ENCODE measurements around the gene HOXC5. TPM values are rescaled to one million over a fixed set of nuclear protein-coding genes. Genes with fewer than 3 reads are reported as not detected.

Gene HOXC5
- total and polyA plus RNA-seq, 2 experiments from 2014 or later = 0.18 to 0.40 TPM

DNA sequence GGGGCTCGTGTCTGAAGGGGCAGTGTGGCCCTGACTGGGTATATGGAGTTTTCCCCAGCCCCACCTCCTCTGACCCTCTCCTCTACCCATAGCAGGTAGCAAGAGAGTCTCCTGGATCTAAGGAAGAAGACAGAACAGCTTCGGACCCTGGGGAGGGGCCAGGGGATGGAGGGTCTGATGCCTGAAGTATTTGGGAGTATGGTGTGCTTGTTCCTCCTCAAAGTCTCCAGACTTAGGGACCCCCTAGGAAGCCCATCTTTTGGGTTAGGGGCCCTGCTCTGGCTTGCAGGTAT lies 24.6 kb upstream of the HOXC5 start:
- TF ChIP-seq EZH2phosphoT487 (IDR thresholded peaks at IDR 0.05; ENCODE audit: low read depth, severe bottlenecking, unreplicated experiment) = no peak
- TF ChIP-seq EZH2 (IDR thresholded peaks at IDR 0.05; ENCODE audit: borderline replicate concordance) = no peak
- TF ChIP-seq, protein P1, sequence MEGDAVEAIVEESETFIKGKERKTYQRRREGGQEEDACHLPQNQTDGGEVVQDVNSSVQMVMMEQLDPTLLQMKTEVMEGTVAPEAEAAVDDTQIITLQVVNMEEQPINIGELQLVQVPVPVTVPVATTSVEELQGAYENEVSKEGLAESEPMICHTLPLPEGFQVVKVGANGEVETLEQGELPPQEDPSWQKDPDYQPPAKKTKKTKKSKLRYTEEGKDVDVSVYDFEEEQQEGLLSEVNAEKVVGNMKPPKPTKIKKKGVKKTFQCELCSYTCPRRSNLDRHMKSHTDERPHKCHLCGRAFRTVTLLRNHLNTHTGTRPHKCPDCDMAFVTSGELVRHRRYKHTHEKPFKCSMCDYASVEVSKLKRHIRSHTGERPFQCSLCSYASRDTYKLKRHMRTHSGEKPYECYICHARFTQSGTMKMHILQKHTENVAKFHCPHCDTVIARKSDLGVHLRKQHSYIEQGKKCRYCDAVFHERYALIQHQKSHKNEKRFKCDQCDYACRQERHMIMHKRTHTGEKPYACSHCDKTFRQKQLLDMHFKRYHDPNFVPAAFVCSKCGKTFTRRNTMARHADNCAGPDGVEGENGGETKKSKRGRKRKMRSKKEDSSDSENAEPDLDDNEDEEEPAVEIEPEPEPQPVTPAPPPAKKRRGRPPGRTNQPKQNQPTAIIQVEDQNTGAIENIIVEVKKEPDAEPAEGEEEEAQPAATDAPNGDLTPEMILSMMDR (IDR thresholded peaks at IDR 0.05; ENCODE audit: poor library complexity) = no peak
- H2AFZ ChIP-seq = no peak overlapping the region
- peaks cover 4% of the 10 kb centered on the region for H3K79me2 ChIP-seq
- peaks cover 88% of the 10 kb centered on the region for H3K27me3 ChIP-seq
- DNase-seq (ENCODE audit: low spot score) = no peak
- no peak overlapping the region for H3K4me3 ChIP-seq
- no peaks in the 10 kb centered on the region for H4K20me1 ChIP-seq (ENCODE audit: insufficient read depth, poor library complexity, severe bottlenecking)
- no peaks in the 10 kb centered on the region for H3K36me3 ChIP-seq (replicated peaks; ENCODE audit: insufficient read depth, low read depth)
- H3K9me3 ChIP-seq (ENCODE audit: low read depth) = no peaks in the 10 kb centered on the region
- 50% methylated on average over 2 of the region's 2 CpGs for WGBS (ENCODE audit: low lambda C conversion rate, missing lambda C conversion rate)
- H3K9me2 ChIP-seq (replicated peaks; ENCODE audit: insufficient read depth) = no peaks in the 10 kb centered on the region
- peak overlapping the region; percentile 95 for H3K4me2 ChIP-seq
- H3K4me1 ChIP-seq (ENCODE audit: insufficient read depth) = peaks cover 15% of the 10 kb centered on the region
- H3K27ac ChIP-seq = no peak overlapping the region

DNA sequence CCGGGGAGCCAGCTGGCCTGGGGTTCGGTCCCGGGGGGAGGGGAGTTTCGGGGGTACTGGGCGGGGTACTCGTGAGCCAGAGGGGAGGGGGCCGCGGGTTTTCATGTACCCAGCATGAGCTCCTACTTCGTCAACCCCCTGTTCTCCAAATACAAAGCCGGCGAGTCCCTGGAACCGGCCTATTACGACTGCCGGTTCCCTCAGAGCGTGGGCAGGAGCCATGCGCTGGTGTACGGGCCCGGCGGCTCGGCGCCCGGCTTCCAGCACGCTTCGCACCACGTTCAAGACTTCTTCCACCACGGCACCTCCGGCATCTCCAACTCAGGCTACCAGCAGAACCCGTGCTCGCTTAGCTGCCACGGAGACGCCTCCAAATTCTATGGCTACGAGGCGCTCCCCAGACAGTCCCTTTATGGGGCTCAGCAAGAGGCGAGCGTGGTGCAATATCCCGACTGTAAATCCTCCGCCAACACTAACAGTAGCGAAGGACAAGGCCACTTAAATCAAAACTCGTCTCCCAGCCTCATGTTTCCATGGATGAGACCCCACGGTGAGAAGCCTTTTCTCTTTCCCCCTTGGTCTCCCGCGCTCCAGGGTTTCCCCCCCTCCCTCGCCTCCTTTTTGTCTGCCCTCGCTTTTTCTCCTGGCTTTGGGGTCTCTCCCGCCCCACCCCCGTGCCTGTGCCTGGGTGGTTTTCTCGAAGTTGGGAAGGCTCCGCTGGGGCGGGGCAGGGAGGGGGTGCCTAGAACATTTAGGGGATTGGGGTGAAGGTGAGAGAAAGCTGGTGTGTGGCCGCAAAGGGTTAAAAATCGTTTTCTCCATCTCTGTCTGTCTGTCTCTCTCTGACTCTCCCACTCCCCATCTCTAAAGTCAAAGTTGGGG lies 23.4 kb upstream of the HOXC5 start:
- WGBS (ENCODE audit: low lambda C conversion rate, missing lambda C conversion rate) = 7% methylated on average over 39 of the region's 51 CpGs
- H4K20me1 ChIP-seq (ENCODE audit: insufficient read depth, poor library complexity, severe bottlenecking) = no peaks in the 10 kb centered on the region
- peak; percentile 54 for DNase-seq (ENCODE audit: low spot score)
- no peaks in the 10 kb centered on the region for H3K9me3 ChIP-seq (ENCODE audit: low read depth)
- peak overlapping the region; percentile 81 for H3K27ac ChIP-seq
- TF ChIP-seq EZH2 (IDR thresholded peaks at IDR 0.05; ENCODE audit: borderline replicate concordance) = peak; percentile 92
- TF ChIP-seq, protein P1 (IDR thresholded peaks at IDR 0.05; ENCODE audit: poor library complexity) = no peak
- H3K27me3 ChIP-seq = peaks cover 88% of the 10 kb centered on the region
- H2AFZ ChIP-seq = no peak overlapping the region
- H3K4me2 ChIP-seq = peak overlapping the region; percentile 95
- peaks cover 15% of the 10 kb centered on the region for H3K4me1 ChIP-seq (ENCODE audit: insufficient read depth)
- no peaks in the 10 kb centered on the region for H3K36me3 ChIP-seq (replicated peaks; ENCODE audit: insufficient read depth, low read depth)
- H3K4me3 ChIP-seq = no peak overlapping the region
- H3K79me2 ChIP-seq = peaks cover 4% of the 10 kb centered on the region
- no peaks in the 10 kb centered on the region for H3K9me2 ChIP-seq (replicated peaks; ENCODE audit: insufficient read depth)

DNA sequence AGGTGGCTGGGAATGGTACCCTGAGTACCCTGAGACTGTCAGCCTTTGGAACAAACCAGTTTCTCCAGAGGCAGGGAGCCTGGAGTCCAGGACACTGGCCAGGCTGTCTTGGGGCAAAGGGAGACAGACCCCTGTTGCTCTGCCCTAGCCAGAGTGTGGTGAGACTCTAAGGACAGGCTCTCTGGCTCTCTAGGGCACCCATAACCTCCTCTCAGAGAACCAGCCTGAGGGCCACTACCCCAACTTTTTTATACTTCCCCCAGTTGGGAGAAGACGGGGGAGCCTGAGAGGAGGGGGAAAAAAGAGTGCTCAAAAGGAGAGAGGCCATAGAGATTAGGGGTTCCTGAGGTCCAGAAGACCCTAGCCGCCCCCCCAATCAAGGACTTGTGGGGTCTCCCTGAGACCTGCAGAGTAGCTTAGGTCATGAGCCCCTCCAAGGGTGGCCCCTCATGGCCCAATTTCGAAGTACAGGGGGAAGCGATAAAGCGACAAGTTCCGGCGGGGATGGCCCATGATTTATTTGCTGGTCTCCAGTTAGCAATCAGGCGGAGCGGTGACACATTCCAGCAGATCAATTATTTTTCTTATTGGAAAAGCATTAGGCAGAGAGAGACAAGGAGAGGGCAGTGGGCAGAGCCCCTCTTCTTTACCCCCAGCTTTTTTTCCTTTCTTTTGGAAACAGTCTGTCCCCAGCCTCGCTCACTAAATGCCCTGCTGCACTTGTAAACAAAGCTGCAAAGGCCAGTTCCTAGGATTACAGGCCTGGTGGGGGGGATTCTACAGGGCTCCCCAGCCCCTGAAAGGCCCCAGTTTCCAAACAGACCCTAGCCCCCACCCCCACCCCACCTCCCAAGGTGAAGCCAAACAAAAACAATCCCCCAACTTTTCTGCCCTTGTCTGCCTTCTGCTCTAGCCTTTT lies 22.5 kb upstream of the HOXC5 start:
- H3K4me3 ChIP-seq = no peak overlapping the region
- peak overlapping the region; percentile 81 for H3K27ac ChIP-seq
- H4K20me1 ChIP-seq (ENCODE audit: insufficient read depth, poor library complexity, severe bottlenecking) = no peaks in the 10 kb centered on the region
- no peaks in the 10 kb centered on the region for H3K9me3 ChIP-seq (ENCODE audit: low read depth)
- H3K79me2 ChIP-seq = peaks cover 4% of the 10 kb centered on the region
- peak overlapping the region; percentile 95 for H3K4me2 ChIP-seq
- no peak overlapping the region for H2AFZ ChIP-seq
- peaks cover 15% of the 10 kb centered on the region for H3K4me1 ChIP-seq (ENCODE audit: insufficient read depth)
- TF ChIP-seq, protein P1 (IDR thresholded peaks at IDR 0.05; ENCODE audit: poor library complexity) = no peak
- TF ChIP-seq EZH2 (IDR thresholded peaks at IDR 0.05; ENCODE audit: borderline replicate concordance) = no peak
- no peak for TF ChIP-seq EZH2phosphoT487 (IDR thresholded peaks at IDR 0.05; ENCODE audit: low read depth, severe bottlenecking, unreplicated experiment)
- no peak for DNase-seq (ENCODE audit: low spot score)
- 16% methylated on average over 9 of the region's 10 CpGs for WGBS (ENCODE audit: low lambda C conversion rate, missing lambda C conversion rate)
- H3K27me3 ChIP-seq = peaks cover 88% of the 10 kb centered on the region
- no peaks in the 10 kb centered on the region for H3K9me2 ChIP-seq (replicated peaks; ENCODE audit: insufficient read depth)
- H3K36me3 ChIP-seq (replicated peaks; ENCODE audit: insufficient read depth, low read depth) = no peaks in the 10 kb centered on the region
